Activated CD4-positive, alpha-beta memory T cell treated with anti-CD3 and anti-CD28 coated beads, Interleukin-2, amount 10 ng/mL, durations not matched to agents 7 days and 5 days (primary cell): ENCODE data around the gene HNRNPUL1. TPM values are rescaled to one million over a fixed set of nuclear protein-coding genes. Genes with fewer than 3 reads are reported as not detected.
A peak's percentile ranks its signal among the peaks of the same experiment; 100 is the strongest.

Experiments used
- CTCF ChIA-PET: fragments of 350-600 bp; sonication (Branson Sonifier 250); formaldehyde crosslinking; loops from one replicate; lab custom pipeline; 2021; ENCODE audit warnings: antibody characterized with exemption, inconsistent platforms; lab: Charles Lee
- POLR2A ChIA-PET: fragments of 350-600 bp; sonication (Branson Sonifier 250); formaldehyde crosslinking; loops from one replicate; lab custom pipeline; 2021; ENCODE audit warnings: antibody characterized with exemption; lab: Charles Lee
- DNase-seq: peaks from one replicate; pipeline ENCODE4 v3.0.0-alpha.2; 2020
- H3K27ac Mint-ChIP-seq: one replicate; pipeline ENCODE4 v1.8.0; 2021; ENCODE audit warnings: mild to moderate bottlenecking, mixed read lengths
- H3K27me3 Mint-ChIP-seq: one replicate; pipeline ENCODE4 v1.8.0; 2021; ENCODE audit warnings: mixed read lengths
- H3K36me3 Mint-ChIP-seq: one replicate; pipeline ENCODE4 v1.8.0; 2021; ENCODE audit warnings: low read depth, mixed read lengths
- H3K4me1 Mint-ChIP-seq: one replicate; pipeline ENCODE4 v1.8.0; 2021; ENCODE audit warnings: mixed read lengths
- H3K4me3 Mint-ChIP-seq: one replicate; pipeline ENCODE4 v1.8.0; 2021; ENCODE audit warnings: mild to moderate bottlenecking, mixed read lengths
- H3K9me3 Mint-ChIP-seq: one replicate; pipeline ENCODE4 v1.8.0; 2021; ENCODE audit warnings: mixed read lengths
- total RNA-seq, 2 experiments: library from RNA; stranded (reverse); gene quantifications; one replicate each; pipeline ENCODE4 v1.2.3, GENCODE V29; 2021

HNRNPUL1 gene
- total RNA-seq, 2 experiments from 2014 or later = 373 to 398 TPM

DNA sequence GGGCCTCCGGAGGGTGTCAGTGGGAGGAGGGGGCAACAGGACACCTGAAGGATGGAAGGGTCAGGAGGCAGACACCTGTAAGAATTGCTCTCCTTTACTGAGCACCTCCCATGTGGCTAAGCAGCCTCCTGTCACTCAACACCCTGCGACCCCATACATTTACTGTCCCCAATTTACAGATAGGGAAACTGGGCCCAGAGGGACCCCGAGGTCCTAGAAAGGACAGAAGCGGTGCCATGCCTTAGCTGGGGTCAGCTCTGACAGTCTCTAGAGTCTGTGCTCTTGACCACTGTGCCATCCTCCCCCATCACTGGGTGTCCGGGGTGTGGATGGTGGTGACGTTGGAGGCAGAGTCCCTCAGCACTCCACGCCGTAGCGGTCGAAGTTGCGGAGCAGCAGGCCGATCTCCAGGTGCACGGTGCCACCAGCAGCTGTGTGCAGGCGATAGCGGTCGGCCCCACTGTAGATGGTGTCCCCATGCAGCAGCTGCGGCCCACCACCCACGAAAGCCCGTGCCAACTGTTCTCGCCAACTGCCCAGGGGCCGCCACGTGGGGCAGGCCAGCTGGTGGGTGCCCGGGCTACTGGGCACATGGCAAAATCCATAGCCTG, 90.3 kb downstream of the HNRNPUL1 start:
- CTCF ChIA-PET = interaction anchor here (1.4 to 6.9 kb wide), 2 partner anchors 10 to 32 kb away, joined by 4 to 81 read pairs; partner anchors contain the start of gene B9D2

GRCh38 chr19:41355035-41355434, 90.9 kb downstream of the HNRNPUL1 start:
- no peak for DNase-seq
- Mint-ChIP-seq H3K4me3 (peak overlapping the region; percentile 28), H3K27me3 (no peaks in the 10 kb centered on the region), H3K4me1 (peaks cover 54% of the 10 kb centered on the region), H3K9me3 (no peaks in the 10 kb centered on the region), H3K27ac (peak overlapping the region; percentile 84), H3K36me3 (peaks cover 31% of the 10 kb centered on the region)
- ChIA-PET CTCF (interaction anchor here (1.0 to 6.9 kb wide), 4 partner anchors 10 to 92 kb away, joined by 4 to 81 read pairs (median 8); partner anchors contain the start of gene B9D2), POLR2A (interaction anchor here (0.5 to 11.5 kb wide), 6 partner anchors 9 to 211 kb away, joined by 3 to 173 read pairs (median 16); partner anchors contain the start of genes B9D2 and CCDC97)

More for the DNA sequence above, 90.3 kb downstream of the HNRNPUL1 start:
- Mint-ChIP-seq H3K4me1 (peaks cover 56% of the 10 kb centered on the region), H3K36me3 (peaks cover 33% of the 10 kb centered on the region), H3K27me3 (no peaks in the 10 kb centered on the region), H3K9me3 (no peaks in the 10 kb centered on the region), H3K4me3 (peak overlapping the region; percentile 97), H3K27ac (peak overlapping the region; percentile 84)
- no peak for DNase-seq
- POLR2A ChIA-PET = interaction anchor here (1.6 to 11.5 kb wide), 4 partner anchors 10 to 91 kb away, joined by 11 to 173 read pairs (median 51); partner anchors contain the start of genes B9D2 and CCDC97

GRCh38 chr19:41355802-41356201, 91.6 kb downstream of the HNRNPUL1 start:
- Mint-ChIP-seq H3K4me1 (peaks cover 54% of the 10 kb centered on the region), H3K9me3 (no peaks in the 10 kb centered on the region), H3K27me3 (no peaks in the 10 kb centered on the region), H3K36me3 (peaks cover 26% of the 10 kb centered on the region), H3K4me3 (no peak overlapping the region), H3K27ac (peak overlapping the region; percentile 84)
- ChIA-PET CTCF (interaction anchor here (1.0 to 6.9 kb wide), 5 partner anchors 9 to 93 kb away, joined by 3 to 81 read pairs (median 4); partner anchors contain the start of gene B9D2), POLR2A (interaction anchor here (0.7 to 11.5 kb wide), 6 partner anchors 9 to 97 kb away, joined by 3 to 173 read pairs (median 16); partner anchors contain the start of genes B9D2 and CCDC97)
- DNase-seq = no peak

DNA sequence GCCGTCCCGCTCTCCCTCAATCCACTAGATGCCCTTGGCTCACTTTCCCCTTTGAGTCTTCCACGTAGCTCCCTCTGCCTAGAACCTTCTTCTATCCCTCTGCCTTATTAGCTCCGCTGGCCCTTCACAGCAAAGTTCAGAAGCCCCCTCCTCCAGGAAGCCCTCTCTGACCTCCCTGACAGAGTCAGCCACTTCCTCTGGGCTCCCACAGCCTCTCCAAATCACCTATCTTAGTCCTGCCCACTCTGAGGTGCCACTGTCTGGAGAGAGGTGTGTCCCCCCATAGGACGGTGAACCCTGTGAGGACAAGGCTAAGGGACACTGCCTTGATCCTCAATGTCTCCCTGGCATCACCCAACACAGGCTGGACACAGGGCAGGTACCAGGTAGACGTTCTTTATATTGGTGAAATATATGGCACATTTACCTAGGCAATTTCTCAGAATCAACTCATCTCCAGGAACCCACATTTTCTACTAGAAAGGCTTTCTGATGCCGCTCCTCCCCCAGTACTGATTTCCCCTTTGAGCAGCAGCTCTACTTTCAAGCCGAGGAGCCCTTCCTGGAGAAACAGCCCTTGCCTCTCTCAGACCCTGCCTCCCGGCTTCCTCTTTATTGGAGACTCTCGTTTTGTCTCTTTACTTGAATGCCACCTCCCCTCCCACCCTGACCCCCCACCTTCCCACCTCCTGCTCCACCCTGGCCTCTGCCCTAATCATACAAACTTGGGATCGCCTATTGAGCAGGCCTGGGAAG, 93.0 kb downstream of the HNRNPUL1 start:
- H3K4me3 Mint-ChIP-seq = peak overlapping the region; percentile 16
- no peaks in the 10 kb centered on the region for H3K9me3 Mint-ChIP-seq
- no peak for DNase-seq
- ChIA-PET CTCF (interaction anchor here (1.2 to 6.9 kb wide), 4 partner anchors 8 to 94 kb away, joined by 3 to 81 read pairs (median 8); partner anchors contain the start of gene B9D2), POLR2A (interaction anchor here (0.5 to 11.5 kb wide), 6 partner anchors 9 to 188 kb away, joined by 3 to 173 read pairs (median 8); partner anchors contain the start of genes CCDC97 and TMEM91)
- H3K4me1 Mint-ChIP-seq = peaks cover 51% of the 10 kb centered on the region
- peaks cover 16% of the 10 kb centered on the region for H3K36me3 Mint-ChIP-seq
- no peaks in the 10 kb centered on the region for H3K27me3 Mint-ChIP-seq
- H3K27ac Mint-ChIP-seq = peak overlapping the region; percentile 84

Other genes with a start within 250 kb of the HNRNPUL1 start
- not detected for gene CYP2A13, start 175.9 kb upstream of the HNRNPUL1 start, total RNA-seq
- gene CYP2F1, start 149.9 kb upstream of the HNRNPUL1 start, total RNA-seq = not detected
- 1 to 10 TPM in 1 of 2 experiments, under 1 TPM in 1; 0.68 to 1.6 TPM for gene CYP2S1, start 71.2 kb upstream of the HNRNPUL1 start, total RNA-seq
- gene AXL, start 45.1 kb upstream of the HNRNPUL1 start, total RNA-seq = under 1 TPM; 0.55 to 0.60 TPM
- gene CCDC97, start 45.8 kb downstream of the HNRNPUL1 start, total RNA-seq = 10 to 100 TPM; 43.0 to 43.4 TPM
- 100 to 1,000 TPM; 236 to 247 TPM for gene TGFB1, start 89.5 kb downstream of the HNRNPUL1 start, total RNA-seq
- 10 to 100 TPM; 10.8 to 11.2 TPM for gene B9D2, start 99.8 kb downstream of the HNRNPUL1 start, total RNA-seq
- gene TMEM91, start 112.2 kb downstream of the HNRNPUL1 start, total RNA-seq = 1 to 10 TPM; 8.0 to 9.6 TPM
- gene EXOSC5, start 133.0 kb downstream of the HNRNPUL1 start, total RNA-seq = 10 to 100 TPM; 18.8 to 25.2 TPM
- gene BCKDHA, start 133.4 kb downstream of the HNRNPUL1 start, total RNA-seq = 10 to 100 TPM; 17.9 to 27.1 TPM
- gene B3GNT8, start 163.0 kb downstream of the HNRNPUL1 start, total RNA-seq = 1 to 10 TPM; 4.3 to 5.4 TPM
- 10 to 100 TPM; 36.0 to 38.4 TPM for gene DMAC2, start 175.5 kb downstream of the HNRNPUL1 start, total RNA-seq
- not detected for gene ERICH4, start 178.8 kb downstream of the HNRNPUL1 start, total RNA-seq